Left lung (tissue), 10 donors: ENCODE measurements around the gene SRCAP. TPM values are rescaled to one million over a fixed set of nuclear protein-coding genes. Genes with fewer than 3 reads are reported as not detected.

Experiments
- ATAC-seq: fragments of 200-7000 bp; cut with Tn5 transposase; one replicate; pipeline ENCODE4 v1.9.1; 2020; ENCODE audit warnings: moderate library complexity
- DNase-seq, 4 donors: peaks; one replicate each; pipeline ENCODE4 v3.0.0-alpha.2; 2013 to 2020
- H3K27ac ChIP-seq, 2 donors: fragments of 200-600 bp; sonication (generic) in 1 of 2; one replicate each; pipeline versions ENCODE4 v1.5.0 to v1.8.0; 2020 to 2021
- H3K27me3 ChIP-seq, 2 donors: fragments of 200-600 bp; sonication (generic) in 1 of 2; one replicate each; pipeline versions ENCODE4 v1.5.0 to v1.8.0; 2020 to 2021
- H3K36me3 ChIP-seq, 2 donors: fragments of 200-600 bp; sonication (generic) in 1 of 2; one replicate each; pipeline versions ENCODE4 v1.5.0 to v1.8.0; 2020 to 2021
- H3K4me1 ChIP-seq, 2 donors: fragments of 200-600 bp; one replicate each; pipeline ENCODE4 v1.8.0; 2021
- H3K4me3 ChIP-seq, 2 donors: fragments of 200-600 bp; sonication (generic) in 1 of 2; one replicate each; pipeline versions ENCODE4 v1.5.0 to v1.8.0; 2020 to 2021; ENCODE audit warnings: mild to moderate bottlenecking in 1 of 2
- H3K9me3 ChIP-seq, 2 donors: fragments of 200-600 bp; sonication (generic) in 1 of 2; one replicate each; pipeline versions ENCODE4 v1.5.0 to v1.8.0; 2020 to 2021
- intact Hi-C, 2 donors: fragments of 100-400 bp; cut with DNase I; formaldehyde crosslinking; loops; one replicate each; pipeline versions ENCODE4 v1.11.2 to v1.14.2; 2022
- polyA plus RNA-seq, 6 donors: library from polyadenylated mRNA; unstranded; fragments of 120-200 nt; gene quantifications; one replicate each; pipeline ENCODE4 v1.2.1, GENCODE V29; 2013; ENCODE audit not compliant: insufficient read length in 6 of 6
- total RNA-seq, 2 donors: library from RNA; stranded (reverse); fragmentation: NEBNext Ultra II Directional; extraction: Animal tissue kit (Norgen Biotek cat#: 25700); gene quantifications; one replicate each; pipeline ENCODE4 v1.2.1, GENCODE V29; 2021
- TF ChIP-seq, protein P1 (sequence below), 2 donors: fragments of 200-600 bp; sonication (generic) in 1 of 2; IDR thresholded peaks; one replicate each; pipeline versions ENCODE4 v1.5.0 to v1.8.0; 2021; ENCODE audit warnings: antibody characterized with exemption in 2 of 2
- donor health status: DM: no; HTN: yes; CAD: no.
- donor health status: DM: no; HTN: no; CAD: no.

Gene SRCAP
- total and polyA plus RNA-seq, 8 donors, result 30.7 to 67.4 (median 40.6) TPM

- Histone ChIP-seq H3K9me3 (no peaks in the 10 kb centered on the region), H3K27ac (peak overlapping the region; percentile 99 to 100), H3K4me3 (peak overlapping the region; percentile 87 to 91), H3K27me3 (no peaks in the 10 kb centered on the region), H3K4me1 (peaks cover 10 to 58% of the 10 kb centered on the region in 2 donors), H3K36me3 (peaks cover 0 to 63% of the 10 kb centered on the region in 2 donors)
- TF ChIP-seq, protein P1, sequence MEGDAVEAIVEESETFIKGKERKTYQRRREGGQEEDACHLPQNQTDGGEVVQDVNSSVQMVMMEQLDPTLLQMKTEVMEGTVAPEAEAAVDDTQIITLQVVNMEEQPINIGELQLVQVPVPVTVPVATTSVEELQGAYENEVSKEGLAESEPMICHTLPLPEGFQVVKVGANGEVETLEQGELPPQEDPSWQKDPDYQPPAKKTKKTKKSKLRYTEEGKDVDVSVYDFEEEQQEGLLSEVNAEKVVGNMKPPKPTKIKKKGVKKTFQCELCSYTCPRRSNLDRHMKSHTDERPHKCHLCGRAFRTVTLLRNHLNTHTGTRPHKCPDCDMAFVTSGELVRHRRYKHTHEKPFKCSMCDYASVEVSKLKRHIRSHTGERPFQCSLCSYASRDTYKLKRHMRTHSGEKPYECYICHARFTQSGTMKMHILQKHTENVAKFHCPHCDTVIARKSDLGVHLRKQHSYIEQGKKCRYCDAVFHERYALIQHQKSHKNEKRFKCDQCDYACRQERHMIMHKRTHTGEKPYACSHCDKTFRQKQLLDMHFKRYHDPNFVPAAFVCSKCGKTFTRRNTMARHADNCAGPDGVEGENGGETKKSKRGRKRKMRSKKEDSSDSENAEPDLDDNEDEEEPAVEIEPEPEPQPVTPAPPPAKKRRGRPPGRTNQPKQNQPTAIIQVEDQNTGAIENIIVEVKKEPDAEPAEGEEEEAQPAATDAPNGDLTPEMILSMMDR (IDR thresholded peaks at IDR 0.05), result no peak
- intact Hi-C loops, result no loop called here
- no peak for ATAC-seq
- DNase-seq, result peak in 3 of 4 donors; percentile 39 to 87 (median 58)
Observed at GRCh38 chr16:30659507-30660423, 39.2 kb upstream of the SRCAP start.

DNA sequence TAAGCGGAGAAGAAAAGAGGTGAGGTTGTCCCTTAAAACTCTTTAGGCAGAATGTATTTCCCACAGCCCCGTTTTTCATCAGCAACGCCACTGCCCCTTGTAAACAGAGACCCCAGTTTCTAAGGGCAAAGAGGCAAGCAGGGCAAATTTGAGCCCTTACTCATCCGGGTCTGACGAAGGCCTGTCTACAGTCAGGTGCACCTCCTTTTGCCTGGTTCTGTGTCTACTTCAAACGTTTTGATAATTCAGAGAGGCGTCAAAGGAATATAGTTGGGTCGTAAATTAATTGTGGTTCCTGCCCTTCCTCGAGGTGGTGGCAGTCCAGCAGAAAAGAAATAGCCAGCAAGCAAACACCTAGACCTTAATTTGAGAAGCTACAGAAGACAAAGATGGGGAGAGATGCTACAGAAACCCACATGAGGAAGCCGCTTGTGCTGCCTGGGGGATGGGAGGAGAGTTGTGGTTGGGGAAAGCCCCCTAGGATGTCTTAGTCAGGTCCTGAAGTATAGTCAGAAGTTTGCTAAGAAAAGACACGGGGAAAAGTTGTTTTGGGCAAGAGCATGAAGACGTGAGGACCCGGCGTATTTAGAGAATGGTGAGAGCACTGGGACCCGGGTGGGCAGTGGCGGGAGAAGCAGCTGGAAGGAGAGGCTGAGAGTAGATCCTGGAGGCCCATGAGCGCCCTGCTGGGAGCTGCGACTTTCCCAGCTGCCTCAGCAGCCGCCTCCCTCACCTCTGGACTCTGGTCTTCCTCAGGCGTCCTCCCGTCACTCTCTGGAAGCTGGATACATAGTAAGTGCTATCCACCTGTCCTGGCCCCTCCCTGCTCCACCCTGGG, 38.3 kb upstream of the SRCAP start:
- Histone ChIP-seq H3K4me1 (peaks cover 10 to 58% of the 10 kb centered on the region in 2 donors), H3K36me3 (peaks cover 0 to 63% of the 10 kb centered on the region in 2 donors)
- intact Hi-C loops, result no loop called here

GRCh38 chr16:30662449-30662848, 36.5 kb upstream of the SRCAP start:
- intact Hi-C loops, result no loop called here
- Histone ChIP-seq H3K4me1 (peaks cover 3 to 45% of the 10 kb centered on the region in 2 donors), H3K9me3 (no peaks in the 10 kb centered on the region), H3K27ac (no peak overlapping the region), H3K27me3 (no peaks in the 10 kb centered on the region), H3K36me3 (peaks cover 0 to 67% of the 10 kb centered on the region in 2 donors), H3K4me3 (no peak overlapping the region)
- ATAC-seq (no peak), DNase-seq (no peak)
- TF ChIP-seq, protein P1 (IDR thresholded peaks at IDR 0.05), result no peak

More for the DNA sequence above, 38.3 kb upstream of the SRCAP start:
- DNase-seq (no peak), ATAC-seq (no peak)
- TF ChIP-seq, protein P1 (IDR thresholded peaks at IDR 0.05), result no peak
- Histone ChIP-seq H3K4me3 (peak overlapping the region; percentile 87 to 91), H3K27me3 (no peaks in the 10 kb centered on the region), H3K27ac (peak overlapping the region in 1 of 2 donors; percentile 100), H3K9me3 (no peaks in the 10 kb centered on the region)

DNA sequence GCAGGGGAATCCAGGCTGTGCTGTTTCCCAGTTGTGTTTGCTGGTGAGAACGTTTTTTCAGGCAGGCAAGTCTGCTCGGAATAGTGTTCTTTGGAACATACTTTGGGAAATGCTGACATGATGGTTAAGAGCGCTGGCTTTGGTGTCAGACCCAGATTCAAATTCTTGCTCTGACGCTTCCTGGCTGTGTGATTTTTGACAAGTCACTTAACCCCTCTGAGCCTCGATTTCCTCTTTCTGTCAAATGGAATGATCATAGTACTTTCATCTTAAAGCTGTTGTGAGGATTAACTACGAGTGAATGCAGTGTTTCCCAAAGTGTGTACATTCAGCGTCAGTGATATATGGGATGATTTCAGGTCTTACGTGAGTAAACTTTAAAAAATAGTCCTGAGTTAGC, 35.9 kb upstream of the SRCAP start:
- ATAC-seq, result no peak
- intact Hi-C loops, result no loop called here
- peaks cover 0 to 73% of the 10 kb centered on the region in 2 donors for H3K36me3 ChIP-seq

More for the DNA sequence above, 35.9 kb upstream of the SRCAP start:
- no peaks in the 10 kb centered on the region for H3K9me3 ChIP-seq
- no peaks in the 10 kb centered on the region for H3K27me3 ChIP-seq
- H3K4me1 ChIP-seq, result peaks cover 2 to 42% of the 10 kb centered on the region in 2 donors
- H3K27ac ChIP-seq, result no peak overlapping the region
- no peak overlapping the region for H3K4me3 ChIP-seq
- TF ChIP-seq, protein P1 (IDR thresholded peaks at IDR 0.05), result no peak
- DNase-seq, result no peak
